Body of pancreas (tissue), 4 donors: ENCODE results near the gene PRELP.

Experiments used
- POLR2A ChIP-seq, 3 donors: fragments of 450-650 bp; IDR thresholded peaks; one replicate each; pipeline ENCODE4 v1.6.1; 2016; ENCODE audit warnings: antibody characterized with exemption in 3 of 3, mild to moderate bottlenecking in 2 of 3
- TF ChIP-seq, protein P1 (sequence below), 7 experiments: fragments of 450-650 bp in 4 of 7; fragments of 200-600 bp in 3 of 7; sonication (generic) in 3 of 7; IDR thresholded peaks; one replicate each; pipeline ENCODE4 v1.5.1; 2016 to 2019; ENCODE audit warnings: antibody characterized with exemption in 7 of 7

DNA sequence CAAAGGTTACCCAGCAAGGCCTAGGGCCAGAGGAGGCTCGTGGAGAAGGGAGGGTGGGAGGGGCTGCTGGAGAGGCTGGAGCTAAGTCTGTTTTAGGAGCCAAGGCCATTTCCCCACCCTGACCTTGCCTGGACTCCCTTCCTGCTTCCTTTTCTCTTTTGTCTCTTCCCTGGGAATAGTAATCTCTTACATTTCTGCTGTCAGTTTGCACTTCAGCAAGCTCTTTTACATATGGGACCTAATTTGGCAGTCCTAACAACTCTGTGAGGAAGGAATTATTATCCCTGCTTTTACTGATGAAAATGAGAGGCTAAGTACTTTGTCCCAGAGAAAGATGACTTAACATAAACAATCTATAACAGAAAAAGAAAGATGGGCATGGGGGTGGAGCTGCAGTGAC, 32.2 kb downstream of the PRELP start:
- TF ChIP-seq, protein P1, sequence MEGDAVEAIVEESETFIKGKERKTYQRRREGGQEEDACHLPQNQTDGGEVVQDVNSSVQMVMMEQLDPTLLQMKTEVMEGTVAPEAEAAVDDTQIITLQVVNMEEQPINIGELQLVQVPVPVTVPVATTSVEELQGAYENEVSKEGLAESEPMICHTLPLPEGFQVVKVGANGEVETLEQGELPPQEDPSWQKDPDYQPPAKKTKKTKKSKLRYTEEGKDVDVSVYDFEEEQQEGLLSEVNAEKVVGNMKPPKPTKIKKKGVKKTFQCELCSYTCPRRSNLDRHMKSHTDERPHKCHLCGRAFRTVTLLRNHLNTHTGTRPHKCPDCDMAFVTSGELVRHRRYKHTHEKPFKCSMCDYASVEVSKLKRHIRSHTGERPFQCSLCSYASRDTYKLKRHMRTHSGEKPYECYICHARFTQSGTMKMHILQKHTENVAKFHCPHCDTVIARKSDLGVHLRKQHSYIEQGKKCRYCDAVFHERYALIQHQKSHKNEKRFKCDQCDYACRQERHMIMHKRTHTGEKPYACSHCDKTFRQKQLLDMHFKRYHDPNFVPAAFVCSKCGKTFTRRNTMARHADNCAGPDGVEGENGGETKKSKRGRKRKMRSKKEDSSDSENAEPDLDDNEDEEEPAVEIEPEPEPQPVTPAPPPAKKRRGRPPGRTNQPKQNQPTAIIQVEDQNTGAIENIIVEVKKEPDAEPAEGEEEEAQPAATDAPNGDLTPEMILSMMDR (IDR thresholded peaks at IDR 0.05) = no peak
- TF ChIP-seq POLR2A (IDR thresholded peaks at IDR 0.05) = no peak
